ENCODE results near the gene TMEM212.

- TF ChIP-seq, protein P1, sequence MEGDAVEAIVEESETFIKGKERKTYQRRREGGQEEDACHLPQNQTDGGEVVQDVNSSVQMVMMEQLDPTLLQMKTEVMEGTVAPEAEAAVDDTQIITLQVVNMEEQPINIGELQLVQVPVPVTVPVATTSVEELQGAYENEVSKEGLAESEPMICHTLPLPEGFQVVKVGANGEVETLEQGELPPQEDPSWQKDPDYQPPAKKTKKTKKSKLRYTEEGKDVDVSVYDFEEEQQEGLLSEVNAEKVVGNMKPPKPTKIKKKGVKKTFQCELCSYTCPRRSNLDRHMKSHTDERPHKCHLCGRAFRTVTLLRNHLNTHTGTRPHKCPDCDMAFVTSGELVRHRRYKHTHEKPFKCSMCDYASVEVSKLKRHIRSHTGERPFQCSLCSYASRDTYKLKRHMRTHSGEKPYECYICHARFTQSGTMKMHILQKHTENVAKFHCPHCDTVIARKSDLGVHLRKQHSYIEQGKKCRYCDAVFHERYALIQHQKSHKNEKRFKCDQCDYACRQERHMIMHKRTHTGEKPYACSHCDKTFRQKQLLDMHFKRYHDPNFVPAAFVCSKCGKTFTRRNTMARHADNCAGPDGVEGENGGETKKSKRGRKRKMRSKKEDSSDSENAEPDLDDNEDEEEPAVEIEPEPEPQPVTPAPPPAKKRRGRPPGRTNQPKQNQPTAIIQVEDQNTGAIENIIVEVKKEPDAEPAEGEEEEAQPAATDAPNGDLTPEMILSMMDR (conservative IDR thresholded peaks at IDR 0.05): no peak
- no peak for TF ChIP-seq EZH2 (IDR thresholded peaks at IDR 0.05; ENCODE audit: low read depth)
Observed at GRCh38 chr3:171812811-171813210, 30.3 kb upstream of the TMEM212 start.

Measured in PC-9 (cell line).